GM21526 (cell line): ENCODE measurements around the gene SHF.

ENCODE experiments used
- ATAC-seq: cut with Tn5 transposase; IDR thresholded peaks from one replicate; pipeline ENCODE4 v1.9.1; 2021; ENCODE audit warnings: moderate library complexity; ENCODE audit not compliant: unreplicated experiment, low FRiP score

Gene SHF

GRCh38 chr15:45174069-45174468 is 13.7 kb downstream of the SHF start:
- no peak for ATAC-seq

GRCh38 chr15:45171912-45172311 is 15.9 kb downstream of the SHF start:
- ATAC-seq = no peak

- ATAC-seq = no peak
These were observed 17.9 kb downstream of the SHF start for GRCh38 chr15:45169608-45170480.

- no peak for ATAC-seq
These were observed 18.8 kb downstream of the SHF start for GRCh38 chr15:45168751-45169551.

- ATAC-seq = no peak
These were observed 19.5 kb downstream of the SHF start for GRCh38 chr15:45168286-45168685.

- no peak for ATAC-seq
These were observed 20.0 kb downstream of the SHF start for GRCh38 chr15:45167631-45168205.

- peak; percentile 88 for ATAC-seq
These were observed 20.7 kb downstream of the SHF start for GRCh38 chr15:45166834-45167630.

GRCh38 chr15:45165536-45165935 is 22.2 kb downstream of the SHF start:
- no peak for ATAC-seq

- ATAC-seq = no peak
These were observed 22.9 kb downstream of the SHF start for GRCh38 chr15:45164914-45165313.

GRCh38 chr15:45163508-45163856 is 24.3 kb downstream of the SHF start:
- ATAC-seq = no peak

- ATAC-seq = peak; percentile 44
These were observed 24.8 kb downstream of the SHF start for GRCh38 chr15:45162771-45163507.

- no peak for ATAC-seq
These were observed 26.1 kb downstream of the SHF start for GRCh38 chr15:45161666-45162065.

GRCh38 chr15:45157974-45158373 is 29.8 kb downstream of the SHF start:
- ATAC-seq = no peak

- ATAC-seq = no peak
These were observed 30.9 kb downstream of the SHF start for GRCh38 chr15:45156744-45157455.

- no peak for ATAC-seq
These were observed 32.0 kb downstream of the SHF start for GRCh38 chr15:45155739-45156138.

GRCh38 chr15:45151998-45152828 is 35.6 kb downstream of the SHF start:
- ATAC-seq = no peak

GRCh38 chr15:45150997-45151396 is 36.8 kb downstream of the SHF start:
- no peak for ATAC-seq

- ATAC-seq = no peak
These were observed 37.3 kb downstream of the SHF start for GRCh38 chr15:45150481-45150880.
